ENCODE measurements around the gene GRHL1.

DNA sequence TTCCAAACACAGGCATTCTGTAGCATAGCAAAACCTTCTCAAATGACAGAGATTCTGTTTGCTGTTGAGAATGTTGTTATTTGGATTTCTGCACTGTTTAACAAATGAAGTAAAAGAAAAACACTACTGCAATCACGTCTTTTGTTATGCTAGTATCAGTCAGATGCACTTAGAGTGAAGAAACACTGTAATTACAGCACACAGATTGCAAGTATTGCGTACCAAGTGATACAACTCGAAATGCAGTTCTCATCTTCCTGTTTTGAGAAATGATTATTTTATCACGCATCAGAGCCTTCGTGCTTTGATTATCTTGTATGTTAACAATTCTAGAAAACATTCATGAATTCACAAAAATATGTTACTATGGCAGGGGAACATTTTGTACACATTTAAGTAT lies 50.1 kb downstream of the GRHL1 start:
- TF ChIP-seq, protein P1, sequence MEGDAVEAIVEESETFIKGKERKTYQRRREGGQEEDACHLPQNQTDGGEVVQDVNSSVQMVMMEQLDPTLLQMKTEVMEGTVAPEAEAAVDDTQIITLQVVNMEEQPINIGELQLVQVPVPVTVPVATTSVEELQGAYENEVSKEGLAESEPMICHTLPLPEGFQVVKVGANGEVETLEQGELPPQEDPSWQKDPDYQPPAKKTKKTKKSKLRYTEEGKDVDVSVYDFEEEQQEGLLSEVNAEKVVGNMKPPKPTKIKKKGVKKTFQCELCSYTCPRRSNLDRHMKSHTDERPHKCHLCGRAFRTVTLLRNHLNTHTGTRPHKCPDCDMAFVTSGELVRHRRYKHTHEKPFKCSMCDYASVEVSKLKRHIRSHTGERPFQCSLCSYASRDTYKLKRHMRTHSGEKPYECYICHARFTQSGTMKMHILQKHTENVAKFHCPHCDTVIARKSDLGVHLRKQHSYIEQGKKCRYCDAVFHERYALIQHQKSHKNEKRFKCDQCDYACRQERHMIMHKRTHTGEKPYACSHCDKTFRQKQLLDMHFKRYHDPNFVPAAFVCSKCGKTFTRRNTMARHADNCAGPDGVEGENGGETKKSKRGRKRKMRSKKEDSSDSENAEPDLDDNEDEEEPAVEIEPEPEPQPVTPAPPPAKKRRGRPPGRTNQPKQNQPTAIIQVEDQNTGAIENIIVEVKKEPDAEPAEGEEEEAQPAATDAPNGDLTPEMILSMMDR (IDR thresholded peaks at IDR 0.05 in 2 of 3, conservative IDR thresholded peaks at IDR 0.05 in 1 of 3; ENCODE audit: insufficient read depth in 2 of 3, low read depth in 1 of 3, low read length in 3 of 3): no peak
- no peak for TF ChIP-seq CBX5 (IDR thresholded peaks at IDR 0.05; ENCODE audit: borderline replicate concordance, low read depth)
- TF ChIP-seq E2F6 (IDR thresholded peaks at IDR 0.05; ENCODE audit: borderline replicate concordance in 1 of 2, extremely low read depth in 1 of 2, insufficient read depth in 1 of 2, insufficient read length in 1 of 2, low read depth in 1 of 2, low read length in 1 of 2, poor library complexity in 1 of 2, severe bottlenecking in 1 of 2): no peak
- no peak for TF ChIP-seq EP300 (IDR thresholded peaks at IDR 0.05; ENCODE audit: low read length)
- TF ChIP-seq, protein P2, sequence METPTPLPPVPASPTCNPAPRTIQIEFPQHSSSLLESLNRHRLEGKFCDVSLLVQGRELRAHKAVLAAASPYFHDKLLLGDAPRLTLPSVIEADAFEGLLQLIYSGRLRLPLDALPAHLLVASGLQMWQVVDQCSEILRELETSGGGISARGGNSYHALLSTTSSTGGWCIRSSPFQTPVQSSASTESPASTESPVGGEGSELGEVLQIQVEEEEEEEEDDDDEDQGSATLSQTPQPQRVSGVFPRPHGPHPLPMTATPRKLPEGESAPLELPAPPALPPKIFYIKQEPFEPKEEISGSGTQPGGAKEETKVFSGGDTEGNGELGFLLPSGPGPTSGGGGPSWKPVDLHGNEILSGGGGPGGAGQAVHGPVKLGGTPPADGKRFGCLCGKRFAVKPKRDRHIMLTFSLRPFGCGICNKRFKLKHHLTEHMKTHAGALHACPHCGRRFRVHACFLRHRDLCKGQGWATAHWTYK (CRISPR knock-in tag; IDR thresholded peaks at IDR 0.05): no peak

All from K562 (cell line).